GM19397 (cell line): ENCODE measurements around the gene ATXN7.

Experiments
- ATAC-seq: cut with Tn5 transposase; IDR thresholded peaks from one replicate; pipeline ENCODE4 v1.9.1; 2021; ENCODE audit warnings: mild to moderate bottlenecking, moderate library complexity; ENCODE audit not compliant: unreplicated experiment

ATXN7 gene

DNA sequence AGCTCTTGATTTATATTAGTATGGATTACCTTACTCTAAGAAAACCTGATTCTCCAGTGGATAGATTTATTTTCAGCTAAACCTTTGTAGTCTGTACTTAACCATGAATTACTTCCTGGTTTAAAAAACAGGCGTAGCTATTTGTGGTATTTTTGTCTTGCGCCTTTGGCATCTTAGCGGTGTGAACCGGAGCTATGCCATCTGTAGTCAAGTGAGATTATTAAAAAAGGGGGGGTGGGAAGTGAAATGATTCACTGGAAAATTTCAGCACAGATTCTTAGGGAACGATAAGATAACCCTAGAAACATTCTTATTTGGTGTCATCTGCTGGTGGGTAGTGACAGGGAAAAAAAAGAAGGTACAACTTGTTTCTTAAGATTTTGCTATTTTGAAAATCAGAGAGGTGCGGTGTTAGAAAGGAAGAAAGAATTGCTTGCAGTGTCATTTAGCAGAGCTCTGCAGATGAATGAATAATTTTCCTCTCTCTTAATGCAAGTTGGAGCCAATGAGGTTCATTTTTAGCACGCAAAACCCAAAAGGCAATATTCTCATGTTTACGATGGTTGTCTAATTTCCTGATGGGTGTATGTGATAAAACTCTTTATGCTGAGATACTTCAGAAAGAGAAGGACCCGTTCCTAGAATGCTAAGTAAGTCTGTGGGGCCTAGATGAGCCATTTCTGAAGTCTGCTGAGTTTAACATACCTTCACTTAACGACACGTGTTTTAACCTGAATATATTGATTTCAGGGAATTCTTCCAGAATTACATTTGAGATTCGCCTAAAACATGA, 115.6 kb downstream of the ATXN7 start:
- no peak for ATAC-seq

DNA sequence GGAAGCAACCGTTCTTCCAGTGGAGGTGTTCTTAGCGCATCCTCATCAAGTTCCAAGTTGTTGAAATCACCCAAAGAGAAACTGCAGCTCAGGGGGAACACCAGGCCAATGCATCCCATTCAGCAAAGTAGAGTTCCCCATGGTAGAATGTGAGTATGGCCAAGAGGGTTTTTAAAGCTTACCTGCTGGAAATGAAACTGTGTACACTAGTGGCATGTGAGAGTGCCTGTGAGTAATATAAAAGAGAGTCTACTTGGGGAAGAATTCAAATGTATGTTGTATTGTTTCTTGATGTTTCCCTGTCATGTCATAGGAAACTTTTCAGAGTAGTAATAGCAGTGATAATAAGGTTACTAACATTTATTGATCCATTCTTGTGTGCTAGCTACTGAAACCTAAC, 116.4 kb downstream of the ATXN7 start:
- ATAC-seq: no peak

DNA sequence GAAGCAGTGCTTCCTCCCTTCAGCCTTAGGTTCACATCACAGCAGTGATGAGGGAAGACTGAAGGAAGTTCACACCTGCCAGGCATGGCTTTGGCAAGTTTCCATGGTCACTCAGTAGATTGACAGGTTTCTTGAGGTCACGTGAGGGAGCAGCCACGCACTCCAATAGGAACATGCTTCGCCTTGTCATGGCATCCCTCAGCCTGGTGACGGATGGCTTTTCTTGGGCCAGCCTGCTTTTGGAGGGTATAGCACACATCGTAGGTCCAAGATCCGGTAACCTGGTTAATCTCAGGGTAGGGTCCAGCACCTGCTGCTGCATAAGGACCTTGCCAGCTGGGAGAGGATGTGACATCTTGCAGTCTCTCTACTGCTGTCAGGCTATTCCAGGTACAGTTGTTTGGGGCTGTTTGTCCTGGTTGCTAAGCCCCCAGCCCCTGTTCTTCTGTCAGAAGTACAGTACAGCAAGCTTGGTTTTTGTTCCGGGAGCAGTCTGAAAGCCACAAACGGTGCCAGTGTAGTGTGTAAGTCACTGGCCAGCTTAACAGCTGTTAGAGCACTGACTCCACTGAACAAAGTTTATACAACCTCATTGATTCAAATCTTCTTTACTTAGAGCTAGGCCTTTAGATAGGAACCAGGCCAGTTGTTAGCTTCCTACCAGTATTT, 117.3 kb downstream of the ATXN7 start:
- no peak for ATAC-seq

DNA sequence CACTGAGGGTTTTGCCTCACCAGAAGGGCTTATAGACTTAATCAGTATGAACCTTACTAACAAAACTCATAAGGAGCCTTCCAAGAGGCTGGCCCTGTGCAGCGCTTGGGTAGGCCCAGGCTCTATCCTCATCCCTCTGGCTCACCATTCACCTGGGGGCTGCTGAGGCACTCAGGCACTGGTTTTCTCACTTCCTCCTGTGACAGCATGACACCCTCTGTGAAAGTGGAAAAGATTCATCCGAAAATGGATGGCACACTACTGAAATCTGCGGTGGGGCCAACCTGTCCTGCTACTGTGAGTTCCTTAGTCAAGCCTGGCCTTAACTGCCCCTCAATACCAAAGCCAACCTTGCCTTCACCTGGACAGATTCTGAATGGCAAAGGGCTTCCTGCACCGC, 118.3 kb downstream of the ATXN7 start:
- ATAC-seq: no peak

DNA sequence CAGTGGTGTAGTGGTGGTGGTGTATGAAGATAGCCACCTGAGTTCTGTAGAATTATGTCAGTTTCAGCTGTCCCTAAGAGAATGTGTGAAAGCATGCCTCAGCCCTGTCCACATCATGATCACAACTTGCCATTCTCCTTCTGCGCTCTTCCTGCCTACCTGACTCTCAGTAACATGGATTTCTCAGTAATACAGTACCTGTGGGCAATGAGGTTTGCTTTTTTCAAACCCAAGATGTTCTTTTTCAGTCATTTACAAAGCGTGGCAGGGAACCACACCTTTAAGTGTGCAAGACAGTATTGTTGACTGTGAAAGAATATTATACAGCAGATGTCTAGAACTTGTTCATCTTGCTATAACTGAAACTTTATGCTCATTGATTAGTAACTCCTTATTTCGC, 120.7 kb downstream of the ATXN7 start:
- no peak for ATAC-seq

DNA sequence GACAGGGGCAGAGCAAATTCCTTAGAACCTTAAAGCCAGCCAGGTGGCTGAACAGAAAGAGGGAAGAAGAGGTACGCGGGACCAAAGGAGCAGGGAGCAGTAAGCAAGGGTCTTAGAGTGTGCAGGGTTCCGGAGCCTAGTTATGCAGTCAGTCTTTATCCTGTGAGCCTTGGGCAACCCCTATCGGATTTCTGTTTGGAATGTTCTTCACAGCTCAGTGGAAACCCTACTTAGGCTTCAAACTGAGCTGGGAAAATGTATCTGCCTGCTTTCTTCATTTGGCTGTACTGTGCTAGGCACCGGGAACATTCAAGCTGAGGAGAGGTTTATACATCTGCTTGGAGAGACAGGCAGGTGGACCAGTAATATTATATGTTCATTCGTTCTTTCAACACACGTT, 122.5 kb downstream of the ATXN7 start:
- ATAC-seq: no peak

DNA sequence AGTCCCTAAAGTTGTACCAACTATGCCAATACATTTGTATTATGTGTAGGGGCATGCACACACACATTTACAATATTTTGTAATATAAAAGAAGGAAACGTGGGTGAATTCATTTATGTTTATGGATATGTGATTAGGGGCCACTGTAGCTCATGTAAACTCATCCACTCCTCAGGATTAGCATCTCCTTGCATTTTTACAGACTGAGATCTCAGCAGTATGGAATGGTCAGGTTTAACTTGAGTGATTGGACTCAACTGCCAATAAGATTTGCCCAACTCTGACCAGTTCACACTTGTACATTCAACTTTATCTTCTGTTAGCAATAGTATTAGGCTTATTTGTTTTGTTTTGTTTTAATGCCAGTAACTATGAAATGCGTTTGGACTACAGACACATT, 123.2 kb downstream of the ATXN7 start:
- ATAC-seq: no peak

DNA sequence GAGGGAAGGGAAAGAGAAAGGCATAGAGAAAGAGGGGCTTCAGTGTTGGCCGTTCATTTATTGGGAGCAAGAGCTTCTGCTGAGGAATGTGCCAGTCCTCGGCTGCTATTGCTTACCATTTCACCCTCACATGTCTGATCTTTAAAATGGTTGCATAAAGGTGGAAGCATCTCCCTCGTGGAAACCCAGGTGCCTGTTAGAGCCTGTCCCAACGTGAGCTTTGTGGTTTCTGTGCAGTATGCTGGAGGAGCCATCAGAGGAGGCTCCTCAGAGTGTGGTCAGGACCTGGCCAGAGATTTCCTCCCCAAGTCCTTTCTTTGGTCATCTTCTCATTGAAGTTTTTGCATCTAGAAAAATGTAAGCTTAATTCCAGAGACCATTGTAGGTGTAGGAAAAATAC, 125.3 kb downstream of the ATXN7 start:
- ATAC-seq: no peak

DNA sequence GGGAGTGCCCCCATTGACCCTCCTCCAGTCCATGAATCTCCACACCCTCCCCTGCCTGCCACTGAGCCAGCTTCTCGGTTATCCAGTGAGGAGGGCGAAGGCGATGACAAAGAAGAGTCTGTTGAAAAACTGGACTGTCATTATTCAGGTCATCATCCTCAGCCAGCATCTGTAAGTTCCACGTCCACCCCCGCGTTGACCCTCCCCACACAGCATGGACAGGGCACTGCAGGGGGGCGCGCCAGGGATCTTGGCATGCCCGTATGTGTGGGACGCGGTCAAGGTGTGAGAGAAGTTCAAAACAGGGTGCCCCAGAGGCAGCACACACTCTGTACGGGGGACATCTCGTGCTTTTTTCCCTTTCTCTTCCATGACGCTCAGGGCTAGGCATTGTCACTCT, 126.5 kb downstream of the ATXN7 start:
- no peak for ATAC-seq

DNA sequence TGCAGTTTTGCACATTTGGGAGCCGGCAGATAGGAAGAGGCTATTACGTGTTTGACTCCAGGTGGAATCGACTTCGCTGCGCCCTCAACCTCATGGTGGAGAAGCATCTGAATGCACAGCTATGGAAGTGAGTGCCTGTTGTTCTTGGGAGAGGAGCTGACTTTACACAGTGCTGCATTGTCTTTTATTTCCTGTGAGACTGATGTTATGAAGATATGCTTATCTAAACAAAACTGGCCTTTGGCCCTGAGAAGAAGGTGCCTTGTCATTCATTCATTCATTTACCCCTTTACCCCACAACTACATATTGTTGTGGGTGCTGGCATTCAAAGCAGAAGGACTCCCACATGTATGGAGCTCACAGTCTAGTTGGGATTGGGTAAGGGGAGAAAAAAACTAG, 127.1 kb downstream of the ATXN7 start:
- no peak for ATAC-seq

DNA sequence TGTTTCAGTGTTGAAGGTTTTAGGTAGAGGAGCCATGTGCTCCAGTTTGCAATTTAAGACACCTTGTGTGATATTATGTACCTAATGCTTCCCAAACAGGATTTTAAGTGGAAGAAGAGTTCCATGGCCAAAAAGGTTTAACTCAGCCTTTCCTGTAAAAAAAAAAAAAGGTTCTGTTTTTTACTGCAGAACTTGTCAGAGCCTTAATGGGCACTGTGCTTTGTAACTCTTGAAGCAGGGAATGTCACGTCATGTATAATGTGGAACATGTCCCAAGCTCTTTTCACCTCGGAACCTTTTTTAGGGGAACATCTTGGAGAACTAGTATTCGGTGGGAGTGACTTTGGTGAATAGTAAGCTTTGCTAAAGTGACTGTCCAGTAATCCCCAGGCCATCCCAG, 128.0 kb downstream of the ATXN7 start:
- ATAC-seq: no peak

DNA sequence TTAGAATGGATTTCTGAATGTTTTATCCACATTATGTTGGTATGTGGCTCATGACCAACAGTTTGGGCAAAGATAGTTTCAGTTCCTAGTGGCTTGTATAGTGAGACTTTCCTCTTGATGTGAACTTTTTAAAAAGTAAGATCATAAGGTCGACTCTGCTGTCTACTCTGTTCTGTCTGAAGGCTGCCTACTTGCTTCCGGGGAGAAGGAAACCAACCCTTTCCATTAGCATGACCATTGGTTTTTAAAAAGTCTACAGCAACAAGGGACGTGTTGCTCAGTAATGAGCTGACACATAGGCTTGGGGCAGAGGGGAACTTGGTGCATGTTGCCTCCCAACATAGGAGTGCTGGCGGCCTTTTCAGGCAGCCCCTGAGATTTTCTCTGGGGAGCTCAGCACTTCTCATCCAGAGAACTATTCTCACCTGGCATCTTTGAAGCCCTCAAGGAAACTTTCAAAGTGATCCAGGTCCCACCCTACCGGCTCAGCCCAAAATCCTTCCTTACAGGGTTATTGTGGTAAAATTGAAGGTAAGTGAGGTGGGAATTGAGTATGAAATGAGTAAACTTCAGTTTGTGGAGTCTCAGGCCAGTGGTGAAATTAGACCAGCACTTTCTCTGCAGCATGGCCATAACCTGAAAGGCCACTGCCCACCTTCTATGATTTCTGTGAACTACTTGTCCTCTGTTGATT, 129.0 kb downstream of the ATXN7 start:
- no peak for ATAC-seq

DNA sequence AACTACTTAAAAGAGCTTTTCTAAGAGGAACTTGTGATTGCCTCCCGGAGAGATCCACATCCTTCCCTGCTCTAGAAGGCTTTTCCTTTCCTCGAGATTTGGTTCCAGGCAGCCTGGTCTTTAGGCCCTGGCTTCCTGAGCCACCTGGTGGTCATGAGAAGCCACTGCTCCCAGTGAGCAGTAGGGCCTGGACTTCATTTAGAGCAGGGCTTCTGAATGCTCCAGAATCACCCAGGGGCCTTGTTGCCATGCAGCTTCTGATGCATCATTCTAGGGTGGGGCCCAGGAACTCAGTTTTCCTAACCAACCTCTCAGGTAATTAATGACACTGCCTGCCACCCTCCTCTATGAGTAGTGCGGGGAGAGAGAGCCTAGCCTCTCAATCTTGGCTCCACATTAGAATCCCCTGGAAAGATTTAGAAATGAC, 130.0 kb downstream of the ATXN7 start:
- ATAC-seq: peak; percentile 81

DNA sequence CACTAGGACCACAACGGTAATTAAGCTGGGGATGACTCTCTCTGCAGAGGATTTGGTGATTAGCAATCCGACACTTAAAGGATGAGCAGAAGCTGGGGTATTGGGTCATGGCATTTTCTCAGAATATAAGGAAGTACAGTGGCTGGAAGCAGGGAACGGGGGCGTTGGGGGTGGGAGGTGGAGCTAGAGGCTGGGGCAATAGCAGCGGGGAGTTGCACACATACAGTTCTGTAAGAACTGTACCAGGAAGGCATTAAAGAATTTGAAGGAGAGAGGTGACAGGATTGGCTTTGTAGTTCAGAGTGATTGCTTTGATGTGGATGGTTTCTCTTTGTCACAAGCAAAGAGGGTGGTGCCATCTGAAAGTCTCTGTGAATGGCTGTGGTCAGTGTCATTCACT, 131.4 kb downstream of the ATXN7 start:
- no peak for ATAC-seq

DNA sequence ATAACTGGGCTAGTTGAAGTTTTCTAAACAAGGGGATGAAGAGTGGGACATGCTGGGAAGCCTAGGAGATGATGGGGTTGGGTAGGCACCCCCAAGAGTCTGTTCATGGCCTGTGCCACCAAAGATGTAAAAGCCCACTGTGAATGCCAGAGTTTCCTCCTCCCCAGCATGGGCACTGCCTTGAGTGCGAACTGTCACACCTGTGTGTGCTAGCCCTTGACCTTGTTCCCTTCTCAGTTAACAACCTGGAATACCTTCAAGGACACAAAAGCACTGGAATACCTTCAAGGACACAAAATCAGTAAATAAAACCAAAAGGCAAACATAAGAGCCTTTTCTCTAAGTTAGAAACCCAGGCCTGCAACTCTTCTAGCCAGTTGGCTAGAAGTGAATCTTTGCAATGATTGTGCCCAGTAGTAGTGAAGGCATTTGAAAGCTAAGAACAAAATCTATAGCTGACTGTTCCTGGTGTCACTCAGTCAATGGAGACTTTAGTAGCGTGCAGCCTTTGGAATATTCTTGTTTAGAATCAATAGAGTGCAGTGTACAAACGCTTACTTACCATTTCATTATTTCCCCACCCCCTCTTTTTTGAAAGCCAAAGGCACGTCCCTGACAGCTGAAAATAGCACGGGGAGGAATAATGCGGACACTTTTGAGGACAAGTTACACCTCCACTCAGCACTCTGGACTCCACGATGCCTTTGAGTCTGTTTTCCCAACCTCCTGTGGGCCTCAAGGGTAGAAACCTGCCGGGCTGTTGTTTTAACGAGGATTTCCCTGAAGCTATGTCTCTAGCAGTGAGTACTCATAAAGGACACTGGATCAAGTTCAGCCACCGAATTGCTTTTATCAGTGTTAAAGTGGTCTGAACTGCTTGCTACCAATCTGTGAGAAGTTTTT, 135.4 kb downstream of the ATXN7 start:
- ATAC-seq: no peak

DNA sequence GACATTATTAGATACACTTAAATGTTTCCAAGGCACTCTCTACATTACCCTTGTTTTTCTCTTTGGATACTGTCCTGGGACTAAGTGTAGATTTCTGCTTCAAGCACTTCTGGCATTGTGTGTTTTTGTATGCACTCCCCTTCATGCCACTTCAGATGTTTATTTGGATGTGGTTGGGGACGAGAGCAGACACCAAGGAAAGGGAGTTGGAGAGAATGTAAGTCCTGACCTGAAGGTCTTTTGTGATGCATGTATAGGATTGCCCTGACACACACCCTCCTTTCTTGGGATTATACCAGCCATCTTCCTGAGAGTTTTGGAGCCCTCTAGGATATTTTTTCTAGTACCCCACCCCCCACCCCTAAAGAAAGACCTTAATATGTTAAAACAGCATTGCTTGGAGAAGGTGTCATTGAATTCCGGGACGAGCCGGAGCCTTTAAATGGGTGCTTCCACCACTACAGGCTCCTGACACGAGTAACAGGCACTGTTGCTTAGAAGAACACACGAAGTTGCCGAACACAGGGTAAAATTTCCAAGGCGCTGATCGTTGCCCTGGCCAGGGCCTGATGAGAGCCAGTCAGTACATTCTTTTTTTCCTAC, 136.9 kb downstream of the ATXN7 start:
- ATAC-seq: no peak

DNA sequence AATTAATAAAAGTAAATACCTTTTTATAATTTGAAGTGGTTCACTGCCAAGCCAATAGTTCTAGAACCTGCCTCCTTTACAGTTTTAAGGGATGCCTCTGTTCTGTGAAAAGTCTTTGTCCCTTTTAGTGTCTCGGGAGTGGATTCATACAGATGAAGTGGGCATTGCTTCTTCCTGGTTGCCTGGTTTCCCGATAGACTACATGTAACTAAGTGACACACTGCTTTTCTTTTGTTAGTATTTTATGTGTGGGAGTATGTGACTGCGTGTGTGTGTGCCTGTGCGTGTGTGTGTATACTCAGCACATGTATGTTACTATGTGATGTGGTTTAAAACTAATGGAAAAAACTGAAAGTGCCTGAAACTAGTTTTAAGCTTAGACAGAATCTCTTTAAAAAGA, 138.6 kb downstream of the ATXN7 start:
- no peak for ATAC-seq

DNA sequence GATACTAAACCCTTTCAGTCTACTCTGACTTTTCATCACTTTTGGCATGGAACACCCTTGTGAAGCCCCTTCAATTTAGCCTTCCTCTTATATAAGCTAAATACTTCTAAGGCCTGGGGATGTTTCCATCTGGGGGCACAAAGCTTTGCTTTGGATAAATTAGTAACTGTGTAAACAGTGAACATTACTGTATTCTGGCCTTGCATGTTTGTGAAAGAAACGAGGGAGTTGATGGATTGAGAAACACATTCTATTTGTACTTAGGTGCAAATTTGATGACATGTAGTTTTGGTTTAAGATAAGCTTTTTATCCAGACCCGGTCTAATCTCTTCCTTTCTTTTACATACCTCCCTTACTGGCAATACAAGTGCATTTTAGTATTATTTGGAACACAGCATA, 139.9 kb downstream of the ATXN7 start:
- no peak for ATAC-seq

DNA sequence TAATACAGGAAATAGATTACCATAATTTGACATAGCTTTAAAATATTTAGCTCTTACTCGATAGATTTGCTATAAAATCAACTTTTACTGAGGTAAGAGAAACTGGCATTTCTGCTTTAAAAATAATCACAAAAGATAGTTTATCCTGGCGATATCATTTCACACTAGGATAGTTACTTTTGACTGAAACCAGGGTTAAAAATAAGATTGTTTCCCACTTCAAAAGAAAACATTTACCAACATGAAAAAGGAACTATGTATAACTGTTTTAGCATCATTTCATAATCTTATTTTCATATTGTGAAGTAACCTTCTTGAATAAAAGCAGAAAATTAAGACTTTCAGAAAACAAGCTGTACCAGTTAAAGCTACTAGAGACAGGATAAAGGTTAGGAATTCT, 144.3 kb downstream of the ATXN7 start:
- no peak for ATAC-seq

DNA sequence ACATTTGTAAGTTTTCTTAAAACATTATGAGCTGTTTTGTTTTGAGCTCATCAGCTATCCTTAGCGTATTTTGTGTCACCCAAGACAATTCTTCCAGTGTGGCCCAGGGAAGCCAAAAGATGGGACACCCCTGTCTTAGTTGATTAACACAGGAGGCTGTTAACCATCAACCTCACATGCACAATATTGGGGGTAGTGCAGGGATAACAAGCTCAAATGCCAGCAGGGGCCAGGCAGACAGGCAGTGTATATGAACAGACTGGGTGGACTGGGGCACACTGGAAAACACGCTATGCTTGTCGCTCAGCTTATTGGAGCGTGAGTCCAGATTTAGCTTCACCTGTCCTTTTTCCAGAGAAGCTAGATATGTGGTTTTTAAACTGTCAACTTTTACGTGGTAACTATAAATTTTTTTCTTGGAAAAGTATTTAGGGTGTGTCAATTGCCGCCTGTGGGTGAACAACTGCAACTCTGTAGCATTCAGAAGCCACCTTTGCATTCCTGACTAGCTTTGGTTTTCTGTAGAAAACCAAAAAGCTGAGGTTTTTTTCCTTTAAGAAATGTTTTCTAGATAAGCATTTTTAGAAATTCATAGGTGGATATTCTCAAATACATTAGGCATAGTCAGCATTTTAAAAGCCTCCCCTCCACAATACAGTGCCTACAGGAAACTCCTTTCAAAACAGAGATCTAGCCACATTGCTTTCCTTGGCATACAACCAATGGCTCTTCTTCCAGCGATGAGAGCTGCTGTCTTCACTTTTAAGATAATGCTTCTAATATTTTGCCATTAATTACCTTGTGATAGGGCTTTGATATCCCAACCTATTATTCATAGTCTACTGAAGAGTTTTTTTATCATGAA, 145.1 kb downstream of the ATXN7 start:
- no peak for ATAC-seq
